AG04449 (cell line): ENCODE measurements around the gene ASF1A.

ENCODE experiments used
- CTCF ChIA-PET: fragments of 350-600 bp; formaldehyde crosslinking; extraction: SDS; loops from one replicate; lab custom pipeline; 2021; ENCODE audit warnings: antibody characterized with exemption; lab: Yijun Ruan, JAX
- POLR2A ChIA-PET: fragments of 400-600, 350-600 bp; formaldehyde crosslinking; extraction: SDS; loops from one replicate; lab custom pipeline; 2020; ENCODE audit warnings: antibody characterized with exemption, inconsistent platforms; lab: Yijun Ruan, JAX
- DNase-seq: peaks from one replicate; pipeline ENCODE4 v3.0.0-alpha.2; 2010; ENCODE audit warnings: low read depth, low spot score
- H3K4me3 ChIP-seq: 2 replicates; pipeline ENCODE4 v1.5.1; 2011; ENCODE audit warnings: low read depth, mild to moderate bottlenecking, control low read depth, low read length
- TF ChIP-seq, protein P1 (sequence below): IDR thresholded peaks from one replicate; pipeline ENCODE4 v1.5.1; 2011; ENCODE audit warnings: mild to moderate bottlenecking, moderate library complexity, low read length, control low read depth, inconsistent platforms; ENCODE audit not compliant: insufficient read depth; ENCODE audit errors: missing control alignments

ASF1A gene

DNA sequence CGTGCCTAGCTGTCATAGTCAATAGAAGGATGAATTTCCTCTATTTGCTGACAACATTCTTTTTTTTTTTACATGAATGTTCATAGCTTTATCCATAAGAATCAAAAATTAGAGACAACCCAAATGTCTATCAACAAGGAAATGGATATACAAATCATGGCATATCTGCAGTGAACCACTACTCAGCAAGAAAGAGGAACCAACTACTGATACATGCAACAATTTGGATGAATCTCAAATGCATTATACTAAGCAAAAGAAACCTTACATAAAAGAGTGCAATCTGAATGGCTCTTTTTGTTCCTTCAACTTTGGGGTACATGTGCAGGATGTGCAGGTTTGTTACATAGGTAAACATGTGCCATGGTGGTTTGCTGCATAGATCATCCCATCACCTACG lies 58.7 kb downstream of the ASF1A start:
- CTCF ChIA-PET: interaction anchor here (1.3 kb wide), 1 partner anchor 158 kb away, joined by 7 read pairs; no protein-coding TSS in a partner anchor
- POLR2A ChIA-PET: no interaction called here
- H3K4me3 ChIP-seq: no peak overlapping the region

DNA sequence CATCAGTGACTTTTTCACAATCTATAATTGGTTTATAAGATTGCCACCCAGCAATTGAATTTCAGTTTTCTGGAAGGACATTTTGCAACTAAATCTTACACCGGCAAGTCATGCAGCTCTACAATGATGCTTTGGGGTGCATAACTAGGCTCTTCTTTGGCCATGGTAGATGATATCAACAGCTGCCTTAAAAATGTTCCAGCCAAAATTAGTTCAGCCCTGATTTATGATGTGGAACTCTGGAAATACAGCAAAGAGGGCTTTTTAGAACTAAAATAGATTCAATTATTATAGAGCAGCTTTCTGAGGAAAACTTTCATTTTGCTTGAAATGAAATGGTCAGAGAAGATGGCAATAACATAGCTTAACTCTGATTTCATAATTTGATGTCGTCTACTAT lies 59.4 kb downstream of the ASF1A start:
- DNase-seq: no peak
- POLR2A ChIA-PET: no interaction called here
- no peak overlapping the region for H3K4me3 ChIP-seq
- CTCF ChIA-PET: interaction anchor here (1.3 to 2.0 kb wide), 2 partner anchors 10 to 157 kb away, joined by 7 to 11 read pairs; no protein-coding TSS in a partner anchor
- TF ChIP-seq, protein P1, sequence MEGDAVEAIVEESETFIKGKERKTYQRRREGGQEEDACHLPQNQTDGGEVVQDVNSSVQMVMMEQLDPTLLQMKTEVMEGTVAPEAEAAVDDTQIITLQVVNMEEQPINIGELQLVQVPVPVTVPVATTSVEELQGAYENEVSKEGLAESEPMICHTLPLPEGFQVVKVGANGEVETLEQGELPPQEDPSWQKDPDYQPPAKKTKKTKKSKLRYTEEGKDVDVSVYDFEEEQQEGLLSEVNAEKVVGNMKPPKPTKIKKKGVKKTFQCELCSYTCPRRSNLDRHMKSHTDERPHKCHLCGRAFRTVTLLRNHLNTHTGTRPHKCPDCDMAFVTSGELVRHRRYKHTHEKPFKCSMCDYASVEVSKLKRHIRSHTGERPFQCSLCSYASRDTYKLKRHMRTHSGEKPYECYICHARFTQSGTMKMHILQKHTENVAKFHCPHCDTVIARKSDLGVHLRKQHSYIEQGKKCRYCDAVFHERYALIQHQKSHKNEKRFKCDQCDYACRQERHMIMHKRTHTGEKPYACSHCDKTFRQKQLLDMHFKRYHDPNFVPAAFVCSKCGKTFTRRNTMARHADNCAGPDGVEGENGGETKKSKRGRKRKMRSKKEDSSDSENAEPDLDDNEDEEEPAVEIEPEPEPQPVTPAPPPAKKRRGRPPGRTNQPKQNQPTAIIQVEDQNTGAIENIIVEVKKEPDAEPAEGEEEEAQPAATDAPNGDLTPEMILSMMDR: no peak

More for the DNA sequence above, 58.7 kb downstream of the ASF1A start:
- DNase-seq: no peak
- TF ChIP-seq, protein P1: no peak
